ENCODE data around the gene TSR3.

The TSR3 gene

GRCh38 chr16:1323296-1324239 is 28.1 kb downstream of the TSR3 start:
- DNase-seq (ENCODE audit: low spot score) = no peak

- no peak for DNase-seq (ENCODE audit: low spot score)
Observed at GRCh38 chr16:1322407-1322806, 29.3 kb downstream of the TSR3 start.

DNA sequence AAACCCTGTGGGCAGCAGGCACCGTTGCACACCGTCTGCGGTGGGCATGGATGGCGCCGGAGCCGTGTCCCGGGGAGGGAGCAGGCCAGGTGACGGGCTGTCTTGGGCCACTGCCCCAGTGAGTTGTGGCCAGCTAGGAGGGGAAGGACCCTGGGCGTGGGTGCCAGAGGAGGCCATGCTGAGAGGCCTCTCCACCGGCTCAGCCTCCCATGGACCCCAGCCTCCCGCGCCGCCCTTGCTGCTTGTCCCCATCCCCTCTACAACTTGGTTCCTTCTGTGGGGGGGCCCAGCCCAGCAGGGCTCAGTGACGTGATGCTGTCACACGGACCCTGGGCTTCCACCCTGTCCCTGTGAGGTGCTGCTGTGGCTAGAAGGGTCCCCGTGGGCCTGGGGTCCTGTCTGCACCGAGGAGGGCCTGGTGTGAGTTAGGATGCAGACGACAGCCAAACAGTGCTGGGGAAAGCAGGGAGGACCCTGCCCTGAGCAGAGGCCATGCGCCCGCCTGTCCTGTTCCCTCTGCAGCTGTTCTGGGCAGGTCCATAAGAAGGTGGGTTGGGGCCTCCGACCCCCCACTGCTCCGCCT is 30.9 kb downstream of the TSR3 start:
- DNase-seq (ENCODE audit: low spot score) = no peak

DNA sequence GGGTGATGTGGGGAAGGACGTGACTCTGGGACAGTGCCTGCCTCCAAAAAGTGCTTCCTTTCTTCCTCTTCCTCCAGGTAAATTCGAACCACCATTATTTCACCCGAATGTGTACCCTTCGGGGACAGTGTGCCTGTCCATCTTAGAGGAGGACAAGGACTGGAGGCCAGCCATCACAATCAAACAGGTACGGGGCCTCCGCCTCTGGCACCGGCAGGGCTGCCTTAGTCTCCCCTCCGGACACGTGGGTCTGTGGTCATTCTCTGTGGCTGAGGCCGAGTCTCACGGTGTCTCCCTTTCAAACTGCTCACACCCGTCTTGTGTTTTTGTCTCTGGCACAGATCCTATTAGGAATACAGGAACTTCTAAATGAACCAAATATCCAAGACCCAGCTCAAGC is 31.6 kb downstream of the TSR3 start:
- DNase-seq (ENCODE audit: low spot score) = no peak

GRCh38 chr16:1319041-1319440 is 32.6 kb downstream of the TSR3 start:
- DNase-seq (ENCODE audit: low spot score) = no peak

GRCh38 chr16:1318268-1318545 is 33.5 kb downstream of the TSR3 start:
- no peak for DNase-seq (ENCODE audit: low spot score)

DNA sequence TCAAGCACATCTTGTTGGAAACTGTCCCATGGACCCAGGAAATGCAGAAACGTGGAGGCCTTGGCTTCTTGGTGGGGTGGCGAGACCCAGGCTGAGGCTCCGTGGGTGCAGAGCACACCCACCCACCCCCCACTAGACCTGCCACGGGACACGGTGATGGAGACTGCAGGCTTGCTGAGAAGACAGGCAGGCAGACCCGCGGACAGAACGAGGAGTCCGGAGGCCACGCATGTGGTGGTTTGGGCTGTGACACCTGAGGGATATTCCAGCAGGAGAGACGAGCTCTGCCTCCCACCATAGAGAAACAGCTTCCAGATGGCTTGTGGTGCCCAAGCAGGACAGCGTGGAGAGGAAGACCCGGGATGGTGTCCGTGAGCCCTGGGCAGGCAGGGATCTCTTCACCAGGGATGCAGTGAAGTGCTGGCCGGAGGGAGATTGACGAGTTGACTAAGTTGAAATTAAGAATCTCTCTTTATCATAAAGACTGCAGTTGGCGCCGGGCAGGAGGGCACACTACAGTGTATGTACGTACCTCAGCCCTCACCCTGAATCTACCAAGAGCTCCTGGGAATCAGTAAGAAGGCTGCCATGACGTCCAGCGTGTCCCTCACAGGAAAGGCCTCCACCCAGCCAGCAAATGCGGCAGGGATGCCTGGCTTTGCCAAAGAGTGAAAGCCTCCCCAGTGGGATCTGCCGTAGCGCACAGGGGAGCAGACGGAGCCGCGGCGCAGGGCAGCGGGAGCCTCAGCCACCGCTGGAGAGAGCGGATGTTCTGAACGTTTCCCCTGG is 34.0 kb downstream of the TSR3 start:
- no peak for DNase-seq (ENCODE audit: low spot score)

- no peak for DNase-seq (ENCODE audit: low spot score)
Observed at GRCh38 chr16:1316033-1316405, 35.7 kb downstream of the TSR3 start.

- no peak for DNase-seq (ENCODE audit: low spot score)
Observed at GRCh38 chr16:1315081-1316032, 36.3 kb downstream of the TSR3 start.

DNA sequence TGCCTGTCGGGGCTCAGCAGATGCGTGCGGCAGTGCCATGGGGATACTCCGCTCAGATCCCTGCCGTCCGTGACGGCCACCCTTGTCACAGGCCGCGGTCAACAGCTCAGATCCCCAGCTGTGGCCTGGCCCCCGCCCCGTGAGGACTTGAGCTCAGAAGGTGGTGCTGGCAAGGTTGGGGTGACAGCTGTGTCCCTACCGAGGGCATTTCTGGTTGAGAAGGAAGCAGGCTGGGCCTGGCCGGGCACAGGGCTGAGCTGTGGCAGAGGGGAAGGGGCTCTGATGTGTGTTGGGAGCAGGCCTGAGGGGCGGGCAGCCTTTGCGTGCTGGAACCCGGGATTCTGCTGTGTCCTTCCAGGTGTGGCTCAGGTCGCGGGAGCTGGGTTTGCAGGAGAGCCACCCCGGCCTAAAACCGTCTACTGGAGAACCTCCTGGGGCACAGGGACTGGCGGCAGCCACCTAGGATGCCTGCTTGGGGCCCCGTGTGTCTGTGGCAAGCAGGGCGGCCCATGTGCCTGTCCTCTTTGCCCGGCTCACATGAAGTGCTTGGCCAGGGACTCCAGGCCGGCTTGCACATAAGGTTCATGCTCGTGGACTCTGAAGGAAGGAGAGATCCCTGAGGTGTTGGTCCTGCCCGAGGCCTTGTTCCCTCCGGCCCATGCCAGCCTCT is 37.1 kb downstream of the TSR3 start:
- no peak for DNase-seq (ENCODE audit: low spot score)

- DNase-seq (ENCODE audit: low spot score) = no peak
Observed at GRCh38 chr16:1313721-1314369, 37.8 kb downstream of the TSR3 start.

- no peak for DNase-seq (ENCODE audit: low spot score)
Observed at GRCh38 chr16:1312903-1313302, 38.8 kb downstream of the TSR3 start.

DNA sequence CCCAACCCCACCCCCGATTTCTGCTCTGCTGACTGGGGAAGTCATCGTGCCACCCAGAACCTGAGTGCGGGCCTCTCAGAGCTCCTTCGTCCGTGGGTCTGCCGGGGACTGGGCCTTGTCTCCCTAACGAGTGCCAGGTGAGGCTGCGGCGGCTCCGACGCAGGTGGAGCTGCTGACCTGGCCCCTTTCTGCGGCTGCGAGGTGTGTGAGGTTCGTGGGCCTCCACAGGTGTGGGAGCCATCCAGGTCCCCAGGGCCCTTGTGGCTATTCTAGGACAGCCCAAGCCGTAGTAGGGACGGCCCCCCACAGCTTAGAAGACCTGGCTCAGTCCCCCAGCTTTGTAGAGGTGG is 39.2 kb downstream of the TSR3 start:
- no peak for DNase-seq (ENCODE audit: low spot score)

- DNase-seq (ENCODE audit: low spot score) = no peak
Observed at GRCh38 chr16:1311738-1312466, 39.8 kb downstream of the TSR3 start.

- no peak for DNase-seq (ENCODE audit: low spot score)
Observed at GRCh38 chr16:1311212-1311737, 40.4 kb downstream of the TSR3 start.

DNA sequence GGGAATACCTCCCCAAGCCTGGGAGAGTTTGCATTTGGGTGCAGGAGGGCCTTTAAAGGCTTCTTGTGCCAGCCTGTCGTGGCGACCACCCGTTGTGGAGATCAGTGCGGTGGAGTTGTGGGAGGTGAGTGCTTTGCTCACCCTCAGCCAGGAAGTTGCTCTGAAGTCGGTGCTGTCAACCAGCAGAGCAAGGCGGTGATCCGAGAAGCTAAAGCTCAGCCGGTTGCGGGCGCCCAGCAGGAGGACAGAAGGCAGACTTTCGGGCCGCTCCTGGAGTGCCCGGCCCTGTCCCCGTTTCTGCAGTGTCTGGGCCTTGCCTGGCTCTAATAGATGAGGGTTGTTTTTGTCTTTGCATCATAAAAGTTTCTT is 40.9 kb downstream of the TSR3 start:
- no peak for DNase-seq (ENCODE audit: low spot score)

- no peak for DNase-seq (ENCODE audit: low spot score)
Observed at GRCh38 chr16:1309888-1310831, 41.5 kb downstream of the TSR3 start.

DNA sequence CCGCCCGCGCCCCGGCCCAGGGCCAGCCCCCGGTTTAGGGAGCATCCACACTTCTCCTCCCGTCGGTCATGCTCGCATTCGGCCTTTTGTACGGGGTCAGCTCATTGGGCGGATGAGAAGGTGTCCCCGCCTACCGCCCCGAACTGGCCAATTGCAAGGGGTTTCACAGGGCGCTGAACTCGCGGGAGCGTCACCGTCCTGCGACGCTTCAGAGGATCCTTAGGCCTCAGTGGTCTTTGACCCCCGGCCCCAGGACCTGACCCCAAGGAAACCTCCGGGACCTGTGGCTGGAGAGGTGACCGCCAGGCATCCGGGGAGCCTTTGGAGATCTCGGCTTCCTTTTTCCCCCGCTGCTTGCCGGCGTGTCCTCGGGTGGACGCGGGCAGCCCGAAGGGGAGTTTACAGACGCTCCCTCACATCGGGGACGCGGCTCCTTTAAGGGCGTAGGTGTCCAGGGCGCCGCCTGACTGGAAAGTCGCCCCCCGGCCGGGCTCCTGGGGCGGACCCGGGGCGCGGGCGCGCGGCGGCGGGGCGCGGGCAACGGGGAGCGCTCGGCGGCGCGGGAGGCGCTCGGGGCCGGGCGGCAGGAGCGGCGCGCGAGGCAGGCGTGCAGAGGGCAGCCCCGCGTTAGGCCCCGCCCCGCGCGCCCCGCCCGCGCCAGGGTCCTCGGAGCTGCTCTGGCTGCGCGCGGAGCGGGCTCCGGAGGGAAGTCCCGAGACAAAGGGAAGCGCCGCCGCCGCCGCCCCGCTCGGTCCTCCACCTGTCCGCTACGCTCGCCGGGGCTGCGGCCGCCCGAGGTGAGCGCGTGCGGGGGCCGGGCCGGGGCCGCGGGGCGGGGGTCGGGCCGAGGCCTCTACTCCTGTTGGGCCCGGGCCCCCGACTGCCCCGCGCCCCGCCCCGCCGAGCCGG is 42.4 kb downstream of the TSR3 start, which contains the start of gene UBE2I:
UBE2I (plus strand) TSS at position 660 of the 909 bp plus-strand sequence. CDS start 4,395 bp downstream, outside the sequence.
- DNase-seq (ENCODE audit: low spot score) = peak; percentile 94
